DMS53 treated with DMSO at 0.1 percent for 48 hours (cell line): ENCODE measurements around the gene DGKI.

Experiments
- DNase-seq: peaks from one replicate; lab custom pipeline; 2025; ENCODE audit not compliant: unreplicated experiment; lab: John Stamatoyannopoulos, UW

DGKI gene

GRCh38 chr7:137658190-137658900, 188.4 kb downstream of the DGKI start:
- no peak for DNase-seq

- DNase-seq = no peak
These were observed 189.1 kb downstream of the DGKI start for GRCh38 chr7:137657476-137658189.

- DNase-seq = no peak
These were observed 189.9 kb downstream of the DGKI start for GRCh38 chr7:137656850-137657232.

GRCh38 chr7:137656227-137656849, 190.4 kb downstream of the DGKI start:
- peak; percentile 82 for DNase-seq

GRCh38 chr7:137655804-137656203, 191.0 kb downstream of the DGKI start:
- no peak for DNase-seq

GRCh38 chr7:137652721-137653120, 194.1 kb downstream of the DGKI start:
- DNase-seq = peak; percentile 72

GRCh38 chr7:137647905-137648565, 198.7 kb downstream of the DGKI start:
- DNase-seq = no peak

- no peak for DNase-seq
These were observed 204.3 kb downstream of the DGKI start for GRCh38 chr7:137642472-137642871.

- DNase-seq = no peak
These were observed 204.7 kb downstream of the DGKI start for GRCh38 chr7:137642031-137642430.

- no peak for DNase-seq
These were observed 210.4 kb downstream of the DGKI start for GRCh38 chr7:137636376-137636775.

- no peak for DNase-seq
These were observed 210.9 kb downstream of the DGKI start for GRCh38 chr7:137635874-137636273.

- no peak for DNase-seq
These were observed 211.6 kb downstream of the DGKI start for GRCh38 chr7:137635132-137635531.

GRCh38 chr7:137634356-137634755, 212.4 kb downstream of the DGKI start:
- no peak for DNase-seq

- no peak for DNase-seq
These were observed 213.6 kb downstream of the DGKI start for GRCh38 chr7:137633133-137633532.

GRCh38 chr7:137628216-137628615, 218.6 kb downstream of the DGKI start:
- DNase-seq = no peak

- peak; percentile 73 for DNase-seq
These were observed 220.2 kb downstream of the DGKI start for GRCh38 chr7:137626469-137627067.

- no peak for DNase-seq
These were observed 221.6 kb downstream of the DGKI start for GRCh38 chr7:137625197-137625596.

GRCh38 chr7:137619181-137619580, 227.6 kb downstream of the DGKI start:
- no peak for DNase-seq

GRCh38 chr7:137618748-137619147, 228.0 kb downstream of the DGKI start:
- no peak for DNase-seq

GRCh38 chr7:137613006-137613525, 233.7 kb downstream of the DGKI start:
- DNase-seq = no peak

GRCh38 chr7:137611606-137612005, 235.2 kb downstream of the DGKI start:
- DNase-seq = no peak
